Esophagus squamous epithelium (tissue), 4 donors: ENCODE results near the gene ACTN4.

Source experiments
- POLR2A ChIP-seq, 4 donors: fragments of 450-650 bp; IDR thresholded peaks; one replicate each; pipeline ENCODE4 v1.6.1; 2017; ENCODE audit warnings: antibody characterized with exemption in 4 of 4, mild to moderate bottlenecking in 4 of 4, moderate library complexity in 3 of 4
- TF ChIP-seq, protein P1 (sequence below), 6 experiments: fragments of 450-650 bp in 4 of 6; fragments of 200-600 bp in 2 of 6; sonication (generic) in 2 of 6; IDR thresholded peaks; one replicate each; pipeline ENCODE4 v1.5.1; 2016 to 2019; ENCODE audit warnings: antibody characterized with exemption in 6 of 6, mild to moderate bottlenecking in 4 of 6, moderate library complexity in 4 of 6

GRCh38 chr19:38670921-38671398 is 23.5 kb downstream of the ACTN4 start:
- TF ChIP-seq, protein P1, sequence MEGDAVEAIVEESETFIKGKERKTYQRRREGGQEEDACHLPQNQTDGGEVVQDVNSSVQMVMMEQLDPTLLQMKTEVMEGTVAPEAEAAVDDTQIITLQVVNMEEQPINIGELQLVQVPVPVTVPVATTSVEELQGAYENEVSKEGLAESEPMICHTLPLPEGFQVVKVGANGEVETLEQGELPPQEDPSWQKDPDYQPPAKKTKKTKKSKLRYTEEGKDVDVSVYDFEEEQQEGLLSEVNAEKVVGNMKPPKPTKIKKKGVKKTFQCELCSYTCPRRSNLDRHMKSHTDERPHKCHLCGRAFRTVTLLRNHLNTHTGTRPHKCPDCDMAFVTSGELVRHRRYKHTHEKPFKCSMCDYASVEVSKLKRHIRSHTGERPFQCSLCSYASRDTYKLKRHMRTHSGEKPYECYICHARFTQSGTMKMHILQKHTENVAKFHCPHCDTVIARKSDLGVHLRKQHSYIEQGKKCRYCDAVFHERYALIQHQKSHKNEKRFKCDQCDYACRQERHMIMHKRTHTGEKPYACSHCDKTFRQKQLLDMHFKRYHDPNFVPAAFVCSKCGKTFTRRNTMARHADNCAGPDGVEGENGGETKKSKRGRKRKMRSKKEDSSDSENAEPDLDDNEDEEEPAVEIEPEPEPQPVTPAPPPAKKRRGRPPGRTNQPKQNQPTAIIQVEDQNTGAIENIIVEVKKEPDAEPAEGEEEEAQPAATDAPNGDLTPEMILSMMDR (IDR thresholded peaks at IDR 0.05): no peak
- no peak for TF ChIP-seq POLR2A (IDR thresholded peaks at IDR 0.05)
